Measurements from ENCODE around the gene PAK4.

DNA sequence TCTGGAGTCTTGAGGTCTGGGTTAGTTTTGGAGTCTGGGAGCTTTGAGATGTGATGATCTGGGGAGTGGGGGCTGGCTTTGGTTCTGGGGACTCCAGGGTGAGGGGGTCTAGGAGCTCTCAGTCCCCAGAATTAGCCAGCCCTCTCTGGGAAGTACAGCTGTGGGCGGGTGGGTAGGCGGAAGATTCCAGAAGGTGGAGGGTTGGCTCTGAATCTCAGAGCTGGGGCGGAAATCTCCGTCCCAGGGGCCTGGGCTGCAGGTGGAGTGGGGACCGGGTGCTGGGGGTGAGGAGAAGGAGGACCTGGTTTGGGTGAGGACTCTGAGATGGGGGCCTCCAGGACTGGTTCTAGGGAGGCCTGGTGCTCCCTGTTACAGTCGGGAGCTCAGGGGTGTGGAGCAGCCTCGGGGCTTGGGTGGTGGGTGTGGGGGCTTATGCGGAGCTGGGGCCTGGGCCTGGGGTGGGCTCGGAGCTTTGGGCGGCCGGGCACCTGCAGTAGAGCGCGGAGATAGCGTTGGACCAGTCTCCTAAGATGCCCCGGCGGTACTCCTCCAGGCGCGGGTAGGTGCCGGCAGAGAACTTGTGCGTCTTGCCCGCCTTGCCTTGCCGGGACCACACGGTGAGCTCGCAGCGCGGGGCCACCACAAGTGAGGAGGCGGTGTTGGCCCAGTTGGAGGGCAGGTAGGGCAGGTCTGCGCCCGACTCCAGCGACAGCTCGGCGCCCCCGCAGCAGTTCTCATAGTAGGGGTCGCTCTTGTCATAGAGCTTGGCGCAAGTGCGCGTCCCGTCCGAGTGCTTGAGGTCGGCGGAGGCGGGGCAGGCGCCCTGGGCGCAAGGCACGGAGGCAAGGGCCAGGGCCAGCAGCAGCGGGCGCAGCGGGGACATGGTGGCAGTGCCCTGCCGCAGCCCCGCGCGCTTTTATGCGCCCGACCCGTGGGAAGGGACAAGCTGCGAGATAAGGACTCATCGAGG, 78.1 kb downstream of the PAK4 start, which contains the start of gene SYCN:
- TF ChIP-seq RAD21 (IDR thresholded peaks at IDR 0.05; ENCODE audit: low read depth) (no peak), EP300 (IDR thresholded peaks at IDR 0.05; ENCODE audit: borderline replicate concordance) (no peak), TEAD4 (IDR thresholded peaks at IDR 0.05) (no peak)
- TF ChIP-seq, protein P1, sequence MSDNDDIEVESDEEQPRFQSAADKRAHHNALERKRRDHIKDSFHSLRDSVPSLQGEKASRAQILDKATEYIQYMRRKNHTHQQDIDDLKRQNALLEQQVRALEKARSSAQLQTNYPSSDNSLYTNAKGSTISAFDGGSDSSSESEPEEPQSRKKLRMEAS (IDR thresholded peaks at IDR 0.05), result no peak
